CD4-positive, alpha-beta T cell treated with Interleukin-2 at 100 ng/mL for 4 hours (primary cell): Measurements from ENCODE around the gene ARL4C.

Experiments
- DNase-seq: peaks from one replicate; pipeline ENCODE4 v3.0.0-alpha.2; 2020; ENCODE audit warnings: low spot score

Gene ARL4C

DNA sequence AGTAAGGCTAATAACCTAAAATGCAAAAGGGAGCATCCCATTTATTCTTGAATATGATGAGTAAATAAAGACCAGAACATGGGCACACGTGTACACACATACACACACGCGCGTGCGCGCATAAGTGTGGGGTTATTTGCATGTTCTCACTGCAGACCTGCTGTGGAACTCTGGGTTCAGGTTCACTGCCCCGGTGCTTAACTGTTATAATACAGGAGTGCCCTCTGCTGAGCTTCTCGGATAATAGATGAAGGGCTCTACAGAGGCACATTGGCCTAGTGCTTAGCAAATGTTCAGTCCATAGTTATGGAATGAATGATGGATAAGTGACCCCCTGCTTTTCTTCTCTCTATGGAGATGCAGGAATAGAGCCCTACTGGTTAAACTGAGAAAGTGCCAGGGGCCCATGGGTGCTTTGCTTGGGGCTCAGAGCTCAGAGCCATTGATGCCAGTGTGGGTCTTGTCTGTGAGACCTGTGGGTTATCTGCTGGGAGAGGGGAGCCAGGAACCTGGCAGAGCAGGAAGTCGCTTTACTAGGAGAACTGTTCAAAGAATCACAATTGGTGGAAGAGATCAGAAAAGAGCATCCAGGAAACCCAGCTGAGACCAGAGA lies 3.6 kb upstream of the ARL4C start:
- DNase-seq, result peak; percentile 90

DNA sequence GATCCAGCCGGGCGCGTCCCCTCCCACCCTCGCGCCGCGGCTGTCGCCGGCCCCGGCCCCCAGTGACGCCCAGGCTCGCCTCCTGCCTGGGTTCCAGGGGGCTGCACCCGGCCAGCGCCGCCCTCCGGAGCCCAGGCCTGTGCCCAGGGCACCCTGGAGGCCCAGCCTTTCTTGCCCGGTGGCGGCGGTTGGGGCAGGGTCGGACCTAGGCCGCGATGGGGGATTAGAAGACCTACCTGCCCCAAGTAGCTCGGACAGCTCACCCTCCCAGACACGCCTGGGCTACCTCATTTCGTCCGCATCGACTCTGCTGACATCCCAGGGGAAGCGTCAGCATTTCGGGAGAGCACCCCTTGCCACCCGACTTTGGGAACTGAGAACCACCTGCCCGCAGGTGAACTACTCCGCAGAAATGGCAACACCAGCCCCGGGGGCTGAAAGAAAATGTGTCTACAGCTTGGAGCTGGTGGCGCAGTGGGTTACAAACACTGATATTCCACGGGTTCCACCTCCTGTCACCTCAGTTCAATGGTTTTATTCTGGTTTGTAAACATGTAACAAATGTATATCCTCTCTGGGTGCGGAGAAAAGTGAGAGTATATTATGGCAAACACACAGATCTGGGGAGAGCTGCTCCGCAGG lies 834 bp upstream of the ARL4C start:
- DNase-seq, result no peak

DNA sequence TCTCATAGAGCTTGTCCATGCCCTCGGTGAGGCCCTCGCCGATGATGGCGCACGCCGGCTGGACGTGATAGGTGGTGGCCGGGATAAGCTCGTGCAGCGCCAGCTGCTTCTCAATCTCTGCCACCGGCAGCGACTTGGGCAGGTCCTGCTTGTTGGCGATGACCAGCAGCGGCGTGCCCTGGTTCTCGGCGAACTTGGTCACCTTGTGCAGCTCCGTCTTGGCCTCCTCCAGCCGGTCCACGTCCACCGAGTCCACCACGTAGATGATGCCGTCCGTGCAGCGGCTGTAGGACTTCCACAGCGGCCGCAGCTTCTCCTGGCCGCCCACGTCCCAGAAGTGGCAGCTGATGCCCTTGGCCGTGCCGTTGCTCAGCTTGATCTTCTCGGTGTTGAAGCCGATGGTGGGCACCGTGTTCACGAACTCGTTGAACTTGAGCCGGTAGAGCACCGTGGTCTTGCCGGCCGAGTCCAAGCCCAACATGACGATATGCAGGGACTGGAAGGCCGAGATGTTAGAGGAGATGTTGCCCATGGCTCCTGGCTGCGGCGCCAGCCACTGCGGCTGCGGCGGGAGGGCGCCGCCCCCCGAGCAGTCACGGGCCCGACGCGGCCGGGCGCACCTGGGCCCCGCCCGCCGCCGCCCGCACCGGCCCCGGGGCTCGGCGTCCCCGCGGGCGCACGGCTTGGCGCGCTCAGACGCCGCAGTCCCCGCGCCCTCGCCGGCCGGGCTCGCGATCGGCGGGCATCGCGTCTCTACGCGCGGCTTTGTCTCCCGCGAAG lies 636 bp downstream of the ARL4C start:
- DNase-seq, result peak; percentile 62

DNA sequence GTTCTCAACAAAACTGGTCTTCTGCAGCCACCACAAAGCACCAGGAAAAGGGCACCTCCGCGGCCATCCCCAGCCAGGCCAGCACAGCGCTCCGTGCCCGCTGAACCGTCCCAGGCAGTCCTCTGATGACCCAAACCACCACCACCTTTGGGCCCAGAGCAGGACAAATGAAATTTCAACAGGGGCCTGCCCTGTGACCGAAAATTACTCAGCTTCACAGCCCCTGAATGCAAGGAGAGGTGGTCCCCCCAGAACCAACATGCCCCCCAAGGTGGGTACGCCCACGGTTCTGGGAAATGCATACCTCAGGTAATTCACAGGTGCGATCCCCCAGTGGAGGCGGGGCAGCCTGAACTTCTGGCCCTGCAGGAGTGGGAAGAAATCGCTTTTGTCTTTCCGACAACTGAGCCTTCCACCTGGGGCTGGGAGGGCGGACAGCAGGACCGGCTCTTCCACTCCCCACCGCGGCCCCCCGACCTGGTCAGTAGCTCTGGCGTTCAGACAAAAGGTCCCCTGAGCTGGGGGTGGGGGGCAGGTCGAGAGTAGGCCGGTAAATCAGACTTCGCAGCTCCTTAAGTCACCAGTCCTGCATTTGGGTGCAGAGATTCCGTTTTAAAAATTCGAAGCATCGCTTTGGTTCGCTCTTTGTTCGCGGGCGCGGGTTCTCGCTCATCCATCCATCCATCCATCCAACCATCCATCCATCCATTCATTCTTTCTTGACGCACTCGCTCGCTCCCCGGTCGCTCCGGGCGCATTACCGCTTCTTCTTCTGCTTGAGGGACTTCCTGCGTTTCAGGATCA lies 1.4 kb downstream of the ARL4C start:
- peak; percentile 68 for DNase-seq

DNA sequence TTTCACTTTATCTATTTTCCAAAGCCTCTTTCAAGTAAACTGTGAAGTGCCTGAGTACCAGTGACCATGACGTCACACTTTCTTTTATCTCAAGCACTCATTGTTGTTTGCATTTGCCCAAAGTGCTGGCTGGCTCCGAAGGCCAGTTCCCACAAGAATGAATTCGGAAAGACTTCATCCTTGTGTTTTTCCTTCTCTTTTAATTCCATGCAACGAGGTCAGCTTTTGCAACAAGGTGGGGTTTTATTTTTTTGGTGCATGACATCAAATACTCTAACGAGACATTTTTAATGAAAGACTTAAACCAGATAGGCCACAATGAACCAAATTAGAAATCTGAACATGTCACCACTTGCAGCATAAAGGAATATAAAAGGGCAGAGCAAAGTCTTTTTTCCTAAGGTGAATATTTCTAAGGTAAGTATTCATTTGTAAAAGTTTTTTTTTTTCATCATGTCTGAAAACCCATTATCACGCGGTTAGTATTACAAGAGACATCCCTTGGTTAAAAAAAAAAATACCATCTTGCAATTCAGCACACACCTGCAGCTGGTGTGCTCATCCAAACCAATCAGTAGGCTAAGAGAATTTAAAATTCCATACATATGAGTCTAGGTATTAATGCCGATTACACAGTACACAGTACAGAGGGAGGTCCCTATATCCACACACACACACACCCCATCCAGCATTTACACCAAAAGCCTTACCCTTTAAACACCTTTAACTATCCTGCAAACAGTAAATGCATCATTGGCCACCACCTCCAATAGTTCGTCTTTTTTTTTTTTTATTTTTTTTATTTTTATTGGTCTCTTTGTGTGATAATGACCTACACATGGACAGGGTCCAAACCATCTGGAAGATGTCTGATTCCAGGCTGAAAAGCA lies 2.3 kb downstream of the ARL4C start:
- peak; percentile 71 for DNase-seq

DNA sequence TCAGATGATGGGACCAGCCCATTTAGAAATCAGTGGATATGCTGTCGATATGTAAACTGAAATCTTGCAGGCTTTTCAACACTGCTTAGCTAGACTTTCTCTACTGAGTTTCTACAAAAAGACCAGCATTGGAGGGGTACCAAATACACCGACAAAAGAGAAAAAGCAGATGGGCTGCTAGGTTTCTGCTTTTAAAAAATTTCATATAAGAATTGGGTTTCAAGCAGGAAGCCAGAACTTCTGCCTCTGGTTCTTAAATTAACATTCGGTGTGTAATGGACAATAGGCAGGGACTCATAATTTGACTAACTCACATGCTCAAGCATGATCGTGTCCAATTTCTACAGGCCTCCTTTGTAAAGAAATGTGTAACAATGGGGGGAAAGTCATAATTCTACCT lies 3.1 kb downstream of the ARL4C start:
- DNase-seq, result no peak

DNA sequence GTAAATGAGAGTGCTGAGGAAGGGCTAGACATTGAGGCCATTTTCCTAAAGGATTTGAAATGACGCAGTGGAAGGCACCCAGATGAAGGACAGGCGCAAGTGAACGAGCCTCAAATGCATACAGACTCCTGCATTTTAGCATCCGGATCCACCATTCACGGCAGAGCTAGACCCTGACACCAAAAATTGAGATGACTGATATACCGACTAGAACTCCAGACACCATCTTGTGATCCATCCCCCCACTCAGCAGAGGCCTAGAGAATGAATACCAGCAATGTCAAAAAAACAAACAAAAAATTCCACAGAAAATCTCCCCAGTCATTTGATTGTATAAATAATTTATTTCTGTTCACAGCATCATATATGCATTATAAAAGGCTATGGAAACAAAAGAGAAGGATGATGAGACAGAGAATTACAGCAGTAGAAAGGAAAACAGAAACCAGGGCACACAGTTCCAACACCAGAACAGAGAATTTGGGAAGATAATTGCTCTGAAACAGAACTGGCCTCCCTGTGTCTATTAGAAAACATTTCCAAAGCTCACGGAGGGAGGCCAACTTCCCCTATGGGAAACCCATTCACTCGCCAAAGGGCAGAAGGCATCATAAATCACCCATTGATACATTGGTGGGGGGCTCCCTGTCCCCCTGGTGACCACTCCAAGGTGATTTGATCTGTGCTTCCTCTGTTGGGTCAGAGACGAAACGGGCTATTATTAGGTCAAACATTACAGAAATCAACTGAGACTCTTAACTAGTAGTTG lies 4.0 kb downstream of the ARL4C start:
- peak; percentile 48 for DNase-seq

DNA sequence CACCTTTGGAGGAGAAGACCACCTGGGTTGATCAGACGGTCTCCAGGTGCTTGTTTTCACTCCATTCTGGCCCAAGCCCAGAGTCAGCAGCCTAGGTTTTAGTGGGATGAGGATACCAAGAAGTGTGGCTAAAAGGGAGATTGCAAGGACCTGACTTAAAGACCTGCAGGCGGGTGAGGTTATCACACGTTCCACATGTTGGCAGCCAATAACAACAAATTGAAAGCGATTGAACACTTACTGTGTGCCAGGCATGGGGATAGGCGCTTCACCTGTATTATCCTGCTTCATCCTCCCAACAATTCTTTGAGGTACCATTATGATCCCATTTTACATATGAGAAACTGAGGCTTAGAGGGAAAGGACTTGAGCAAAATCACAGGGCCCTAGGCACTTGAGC lies 5.0 kb downstream of the ARL4C start:
- peak; percentile 64 for DNase-seq

DNA sequence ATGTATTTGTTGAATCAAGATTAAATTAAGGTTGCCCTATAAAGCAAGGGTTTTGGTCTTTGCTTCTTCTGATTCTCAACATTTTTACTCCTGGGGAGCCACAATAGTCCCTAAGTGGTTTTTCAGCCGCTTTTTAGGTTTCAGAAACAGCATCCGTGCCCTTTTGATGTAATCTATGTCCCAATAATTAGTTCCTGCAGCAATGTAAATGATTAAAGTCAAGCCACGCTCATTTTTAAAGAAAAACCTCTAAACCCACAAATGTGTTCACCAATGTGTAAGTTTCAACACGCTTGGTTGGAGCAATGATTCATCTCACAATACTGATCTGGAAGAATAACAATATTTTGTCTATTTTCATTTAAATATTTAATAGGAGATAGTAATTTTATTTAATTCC lies 5.6 kb downstream of the ARL4C start:
- peak; percentile 78 for DNase-seq

DNA sequence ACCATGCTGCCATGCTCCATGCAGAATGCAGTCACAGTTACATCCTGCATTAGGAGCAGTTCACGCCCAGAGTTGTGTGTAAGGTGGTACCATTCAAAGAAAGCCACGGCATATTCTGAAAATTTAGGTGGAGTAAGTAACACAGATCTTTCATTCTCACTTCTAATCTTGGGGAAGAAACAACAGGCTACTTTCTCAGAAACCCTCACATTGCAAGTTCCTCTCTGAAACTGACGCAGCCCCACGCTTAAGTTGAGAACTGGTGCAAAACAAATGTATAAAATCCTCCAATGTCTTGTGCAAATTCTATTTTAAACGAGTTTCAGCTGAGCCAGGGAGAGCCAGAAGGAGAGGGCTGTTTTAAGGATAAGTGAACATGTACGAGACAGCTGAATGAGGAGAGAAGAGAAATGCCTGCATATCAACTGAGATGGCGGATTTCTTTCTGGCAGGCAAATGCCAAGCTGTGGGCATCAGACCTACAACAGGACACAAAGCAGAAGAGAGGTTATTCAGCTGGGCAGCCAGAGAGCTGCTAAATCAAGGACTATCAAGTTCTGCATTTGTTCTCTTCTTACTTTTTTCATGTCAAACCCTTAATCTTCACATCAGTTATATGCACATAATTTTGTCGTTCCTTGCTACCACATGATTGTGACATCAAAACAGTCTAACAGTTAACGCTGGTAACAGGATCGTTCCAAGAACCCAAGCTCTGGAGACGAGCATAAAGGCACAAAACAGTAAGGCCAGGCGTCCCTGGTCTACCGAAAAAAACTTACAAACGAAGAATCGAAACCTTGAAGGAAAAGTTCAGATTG lies 6.4 kb downstream of the ARL4C start:
- DNase-seq, result peak; percentile 90

DNA sequence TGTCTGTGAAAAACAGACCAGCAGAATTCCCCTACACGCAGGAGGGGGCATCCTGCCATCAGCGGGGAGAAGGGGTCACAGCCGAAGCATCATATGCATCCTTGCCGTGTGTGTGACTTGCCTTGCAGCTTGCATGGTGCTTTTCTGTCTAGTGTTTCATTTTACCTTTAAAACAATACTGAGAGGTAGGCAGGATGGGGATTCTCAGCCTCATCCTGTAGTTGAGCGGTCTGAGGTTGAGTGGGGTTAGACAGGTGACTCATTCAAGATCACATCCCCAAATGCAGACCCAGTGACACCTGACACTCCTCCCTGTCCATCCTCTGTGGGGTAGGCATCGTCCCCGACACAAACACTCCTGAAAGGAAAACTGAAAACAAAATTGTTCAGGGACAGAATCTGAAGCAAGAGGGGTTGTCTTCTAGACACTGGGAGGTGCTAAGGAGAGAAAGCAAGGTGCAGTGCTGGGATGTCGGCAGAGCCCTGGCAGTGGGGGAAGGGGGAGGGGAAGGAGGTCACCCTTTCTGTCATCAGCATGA lies 7.9 kb downstream of the ARL4C start:
- DNase-seq, result peak; percentile 92

DNA sequence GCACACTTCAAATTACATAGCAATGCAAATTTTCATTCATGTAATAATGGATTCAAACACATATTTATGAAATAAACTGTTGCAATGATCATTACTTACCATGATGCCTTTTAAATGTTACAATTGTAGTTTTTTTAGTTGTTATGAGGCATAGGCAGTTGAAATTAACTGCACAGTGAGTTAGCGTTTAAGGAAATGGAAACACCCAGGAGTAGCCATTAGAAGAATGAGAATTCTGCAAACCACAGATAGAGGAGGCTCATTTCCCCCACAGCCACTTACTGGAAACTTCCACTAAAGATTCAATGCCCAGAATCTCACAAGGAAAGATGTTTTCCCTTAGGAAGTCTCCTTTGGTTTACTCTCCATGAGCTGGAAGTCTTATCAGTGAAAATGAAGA lies 8.4 kb downstream of the ARL4C start:
- DNase-seq, result no peak

DNA sequence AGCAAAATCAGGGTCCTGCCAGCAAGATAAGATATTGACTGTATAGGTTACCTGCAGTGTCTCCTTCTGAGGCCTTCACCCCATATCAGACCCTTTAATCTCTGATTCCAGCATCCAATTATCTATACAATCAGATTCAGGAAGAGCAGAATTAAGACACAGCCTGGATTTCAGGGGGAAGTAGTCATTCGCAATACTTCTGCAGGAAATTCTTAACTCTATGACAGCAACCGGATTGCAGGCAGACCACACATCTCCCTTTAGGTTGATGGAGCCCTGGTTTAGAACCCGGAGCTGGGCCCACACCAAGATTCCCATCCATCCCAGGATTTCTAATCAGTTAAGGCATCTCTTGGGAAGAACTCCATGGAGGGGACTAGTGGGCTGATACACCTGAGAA lies 9.5 kb downstream of the ARL4C start:
- no peak for DNase-seq

DNA sequence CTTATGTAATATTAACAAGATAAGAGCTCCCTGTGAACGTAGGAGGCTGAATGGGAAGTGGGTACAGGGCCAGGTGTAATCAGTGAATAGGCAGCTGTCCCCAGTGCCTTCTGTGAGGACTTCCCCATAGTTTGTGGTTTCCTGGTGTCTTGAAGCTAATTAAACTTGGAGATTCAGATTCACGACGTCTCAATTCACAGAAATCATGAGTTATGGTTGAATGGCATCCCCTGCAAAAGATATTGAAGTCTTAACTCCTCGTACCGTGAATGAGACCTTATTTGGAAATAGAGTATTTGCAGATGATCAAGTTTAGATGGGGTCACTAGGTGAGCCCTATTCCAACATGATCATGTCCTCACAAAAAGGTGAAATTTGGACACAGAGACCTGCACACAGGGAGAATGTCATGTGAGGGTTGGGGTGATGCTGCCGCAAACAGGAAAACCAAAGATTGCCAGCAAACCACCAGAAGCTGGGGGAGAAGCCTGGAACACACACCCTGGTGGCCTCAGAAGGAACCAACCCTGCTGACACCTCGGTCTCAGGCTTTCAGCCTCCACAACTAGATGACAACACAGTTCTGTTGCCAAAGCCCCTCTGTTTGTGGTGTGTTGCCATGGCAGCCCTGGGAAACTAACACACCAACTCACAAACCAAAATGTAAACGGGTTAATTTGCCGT lies 13.2 kb downstream of the ARL4C start:
- peak; percentile 96 for DNase-seq

DNA sequence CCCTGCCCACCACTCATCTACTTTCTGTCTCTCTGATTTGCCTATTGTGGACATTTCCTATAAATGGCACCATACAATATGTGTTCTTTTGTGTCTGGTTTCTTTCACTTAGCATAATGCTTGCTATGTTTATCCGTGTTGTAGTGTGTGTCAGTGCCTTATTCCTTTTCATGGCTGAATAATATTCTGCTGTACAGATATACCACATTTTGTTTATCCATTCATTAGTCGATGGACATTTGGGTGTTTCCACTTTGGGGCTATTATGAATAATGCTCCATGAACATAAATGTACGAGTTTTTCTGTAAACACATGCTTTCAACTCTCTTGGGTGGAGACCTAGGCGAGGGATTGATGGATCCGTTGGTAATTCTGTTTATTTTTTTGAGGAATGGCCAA lies 15.6 kb downstream of the ARL4C start:
- no peak for DNase-seq

DNA sequence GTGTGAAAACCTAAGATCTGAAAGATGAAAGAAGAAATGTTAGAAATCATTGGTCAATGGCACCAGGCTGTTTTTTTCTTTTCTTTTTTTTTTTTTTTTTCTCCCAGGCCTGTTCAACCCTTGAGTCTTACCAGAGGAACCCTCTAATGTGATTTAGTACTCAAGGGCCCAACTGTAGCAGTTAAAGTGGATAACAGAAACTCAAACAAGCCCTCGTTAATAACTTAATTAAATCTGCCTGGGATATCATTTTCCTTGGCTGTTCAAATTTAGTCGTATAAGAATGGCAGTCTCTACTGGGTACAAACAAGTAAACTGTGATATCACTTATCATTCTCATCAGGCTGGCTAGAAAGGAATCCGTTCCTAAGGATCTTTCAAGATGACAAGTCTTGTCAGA lies 16.5 kb downstream of the ARL4C start:
- no peak for DNase-seq

DNA sequence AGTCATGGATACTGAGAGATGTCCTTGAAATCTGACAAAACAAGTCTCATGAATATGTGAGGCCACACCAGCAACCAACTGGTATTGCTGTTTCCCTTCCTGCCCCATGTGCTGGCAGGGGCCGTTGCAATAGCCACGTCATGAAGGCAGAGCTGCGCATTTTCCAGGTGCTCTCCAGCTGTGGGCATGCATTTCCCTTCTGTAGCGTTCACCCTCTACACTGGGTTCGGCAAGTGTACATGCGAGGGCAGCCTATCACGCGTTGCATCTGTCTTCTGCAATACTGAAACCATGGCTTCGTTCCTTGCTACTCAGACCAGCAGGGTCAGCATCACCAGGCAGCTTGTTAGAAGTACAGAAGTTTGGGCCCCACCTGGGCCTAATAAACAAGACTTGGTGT lies 17.4 kb downstream of the ARL4C start:
- no peak for DNase-seq

DNA sequence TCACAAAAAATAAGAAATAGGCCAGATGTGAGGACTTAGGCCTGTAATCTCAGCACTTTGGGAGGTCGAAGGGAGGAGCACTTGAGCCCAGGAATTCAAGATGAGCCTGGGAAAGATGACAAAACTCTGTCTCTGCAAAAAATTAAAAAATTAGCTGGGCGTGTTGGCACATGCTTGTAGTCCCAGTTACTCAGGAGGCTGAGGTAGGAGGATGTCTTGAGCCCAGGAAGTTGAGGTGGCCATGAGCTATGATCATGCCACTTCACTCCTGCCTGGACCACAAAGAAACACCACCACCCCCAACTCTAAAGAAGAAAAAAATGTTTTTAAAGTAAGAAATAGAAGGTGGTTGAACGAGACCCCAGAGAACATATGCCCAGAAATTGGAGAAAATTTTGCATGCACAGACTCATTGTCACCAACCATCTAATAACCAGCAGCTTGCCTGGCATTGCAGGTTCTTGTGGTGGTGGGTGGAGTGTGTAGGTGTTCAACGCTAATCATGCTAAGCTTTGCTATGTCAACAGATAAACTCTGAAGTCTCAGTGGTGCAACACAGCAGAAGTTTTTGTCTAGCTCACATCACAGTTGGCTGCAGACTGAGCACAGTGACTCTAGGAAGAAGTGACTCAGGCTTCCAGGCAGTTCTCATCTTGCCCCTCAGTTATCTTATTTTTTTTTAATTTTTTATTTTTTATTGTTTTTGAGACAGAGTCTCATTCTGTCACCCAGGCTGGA lies 18.6 kb downstream of the ARL4C start:
- DNase-seq, result peak; percentile 75
